Stimulated activated CD8-positive, alpha-beta memory T cell treated with anti-CD3 and anti-CD28 coated beads, Interleukin-7, amount 100 ng/mL, for 1 hour (primary cell): Measurements from ENCODE around the gene FADS3.

Experiments
- DNase-seq, 2 donors: peaks; one replicate each; pipeline ENCODE4 v3.0.0-alpha.2; 2020; ENCODE audit warnings: low read depth in 2 of 2

Gene FADS3

DNA sequence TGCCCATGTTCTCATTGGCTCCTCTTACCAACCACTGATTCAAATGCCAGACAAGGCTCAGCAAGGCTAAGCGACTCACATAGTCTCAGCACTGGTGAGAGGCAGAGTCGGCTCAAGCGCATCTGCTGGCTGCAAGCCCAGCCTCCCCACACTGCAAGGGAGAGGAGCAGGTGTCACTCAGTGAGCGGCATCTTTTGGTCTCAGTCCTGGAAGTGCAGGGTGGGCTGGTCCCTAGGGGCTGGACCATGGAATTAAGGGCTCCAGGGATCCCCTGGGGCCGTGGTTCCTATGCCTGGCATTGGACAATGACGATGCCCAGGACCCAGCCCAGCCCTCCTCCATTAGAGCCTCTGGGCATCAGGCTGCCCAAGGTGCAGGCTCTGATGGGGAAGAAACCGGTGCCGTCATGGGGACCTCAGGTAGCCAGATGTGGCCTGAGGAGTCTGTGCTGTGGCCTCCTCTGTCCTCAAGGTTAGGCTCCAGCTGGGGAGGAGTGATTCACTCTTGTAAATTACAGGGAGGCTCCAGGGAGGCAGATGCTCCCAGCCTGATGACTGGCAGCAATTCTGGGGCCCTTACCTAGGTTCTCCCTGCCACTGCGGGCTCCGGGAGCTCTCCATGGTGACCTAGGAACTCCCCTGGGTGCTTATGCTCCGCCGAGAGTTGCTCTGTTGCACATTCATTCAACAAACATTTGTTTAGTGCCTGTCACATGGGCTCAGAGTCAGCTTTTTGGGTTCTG is 35.2 kb downstream of the FADS3 start:
- no peak for DNase-seq

DNA sequence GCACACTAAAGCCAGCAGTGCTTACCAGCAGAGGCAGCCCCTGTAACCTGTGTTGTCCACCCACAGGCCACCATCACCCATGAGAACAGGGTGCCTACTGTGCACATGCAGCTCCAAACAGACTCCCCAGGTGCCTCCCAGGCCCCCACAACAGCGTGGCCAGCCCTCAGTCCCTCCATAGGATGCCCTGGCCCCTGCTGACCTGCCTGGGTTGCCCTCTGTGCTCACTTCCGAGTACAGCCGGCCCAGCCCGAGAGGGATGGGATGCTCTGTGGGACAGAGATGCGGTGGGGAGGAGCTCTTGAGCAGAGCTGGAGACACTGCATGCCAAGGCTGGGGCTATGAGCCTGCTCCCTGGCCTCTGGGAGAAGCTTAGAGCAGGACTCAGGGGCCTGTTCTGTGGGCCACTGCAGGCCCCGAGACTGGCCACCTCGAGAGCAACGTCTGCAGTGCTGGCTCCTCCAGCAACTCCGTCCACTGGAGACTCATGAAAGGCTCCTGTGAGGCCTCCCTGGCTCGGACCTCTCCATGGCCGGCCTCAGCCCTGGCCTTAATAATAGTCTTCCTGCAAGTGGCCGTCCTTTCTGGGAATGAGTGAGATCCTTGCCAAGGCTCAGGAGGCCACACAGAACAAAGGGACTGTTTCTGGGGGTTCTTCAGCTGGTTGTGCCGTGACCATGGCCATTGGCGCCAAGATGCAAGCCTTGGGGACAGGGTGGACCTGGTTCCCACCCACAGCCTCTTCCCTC is 36.2 kb downstream of the FADS3 start:
- no peak for DNase-seq

GRCh38 chr11:61854206-61854895 is 37.0 kb downstream of the FADS3 start:
- no peak for DNase-seq

GRCh38 chr11:61853698-61854169 is 37.6 kb downstream of the FADS3 start:
- no peak for DNase-seq

DNA sequence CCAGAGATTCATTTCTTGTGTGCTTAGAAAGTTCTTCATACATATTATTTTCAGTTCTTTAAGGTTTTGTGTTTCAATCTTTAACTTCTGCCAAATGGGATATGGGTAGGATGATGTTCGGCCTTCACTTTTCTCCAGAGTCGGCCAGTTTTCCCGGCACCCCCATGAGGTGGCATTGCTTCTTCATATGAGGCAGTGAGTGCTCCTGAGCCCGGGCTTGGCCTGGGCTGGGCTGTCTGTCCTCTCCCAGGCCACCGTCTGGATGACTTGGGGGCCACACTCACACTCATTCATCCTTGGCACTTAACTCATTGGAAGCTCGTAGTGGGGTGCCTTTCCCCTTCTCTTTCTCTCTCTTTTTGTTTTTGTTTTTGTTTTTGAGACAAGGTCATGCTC is 39.4 kb downstream of the FADS3 start:
- no peak for DNase-seq

- DNase-seq, result no peak
These were observed 40.0 kb downstream of the FADS3 start for GRCh38 chr11:61851113-61851899.

DNA sequence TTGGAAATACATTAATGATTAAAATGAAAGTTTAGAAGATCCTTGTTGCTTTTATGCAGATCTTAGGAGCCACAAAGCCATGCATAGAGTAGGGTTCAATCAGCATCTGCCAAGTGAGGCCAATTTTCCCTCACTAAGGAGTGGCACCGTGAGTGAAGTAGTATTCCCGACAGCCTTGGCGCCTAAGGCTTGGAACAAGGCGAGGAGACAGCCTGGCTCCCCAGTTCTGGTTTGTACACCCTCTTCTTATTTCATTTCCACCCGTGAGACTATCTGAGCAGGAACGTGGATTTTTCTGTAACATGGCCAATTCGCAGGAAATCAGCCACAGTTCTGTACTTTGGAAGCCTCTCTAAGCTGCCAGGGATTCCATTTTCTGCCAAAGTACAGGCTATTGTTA is 40.7 kb downstream of the FADS3 start:
- DNase-seq, result no peak

GRCh38 chr11:61848631-61849030 is 42.7 kb downstream of the FADS3 start:
- no peak for DNase-seq

- no peak for DNase-seq
These were observed 43.3 kb downstream of the FADS3 start for GRCh38 chr11:61847914-61848581.

- no peak for DNase-seq
These were observed 44.9 kb downstream of the FADS3 start for GRCh38 chr11:61846362-61847020.

DNA sequence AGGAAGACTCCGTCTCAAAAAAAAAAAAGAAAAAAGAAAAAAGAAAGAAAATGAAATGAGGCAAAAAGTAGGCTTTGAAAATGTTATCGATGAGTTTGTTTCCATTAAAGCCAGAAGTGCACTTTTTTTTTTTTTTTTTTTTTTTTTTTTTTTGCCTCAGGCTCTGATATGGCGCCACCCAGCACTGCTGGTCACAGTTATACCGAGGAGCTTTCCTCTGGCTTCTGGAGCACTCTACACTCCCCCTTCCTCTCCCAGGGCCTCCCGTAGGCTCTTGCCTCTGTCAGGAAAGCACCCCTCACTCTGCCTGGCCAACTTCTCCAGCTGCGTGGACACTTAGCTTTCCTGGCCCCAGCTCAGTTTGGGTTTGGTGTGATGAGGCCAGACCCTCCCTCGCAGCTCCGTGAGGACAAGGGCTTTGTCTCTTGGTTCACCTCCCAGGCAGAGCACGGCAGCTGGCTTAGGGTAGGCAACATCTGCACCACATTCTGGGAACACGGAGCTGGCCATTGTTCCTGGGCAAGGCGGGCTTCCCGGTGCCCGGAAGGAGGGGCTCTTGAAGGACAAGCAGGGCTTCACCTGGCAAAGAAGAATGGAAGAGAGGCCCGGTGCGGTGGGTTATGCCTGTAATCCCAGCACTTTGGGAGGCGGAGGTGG is 46.3 kb downstream of the FADS3 start:
- DNase-seq, result no peak

- no peak for DNase-seq
These were observed 48.9 kb downstream of the FADS3 start for GRCh38 chr11:61842528-61842820.

- no peak for DNase-seq
These were observed 49.5 kb downstream of the FADS3 start for GRCh38 chr11:61841636-61842527.

DNA sequence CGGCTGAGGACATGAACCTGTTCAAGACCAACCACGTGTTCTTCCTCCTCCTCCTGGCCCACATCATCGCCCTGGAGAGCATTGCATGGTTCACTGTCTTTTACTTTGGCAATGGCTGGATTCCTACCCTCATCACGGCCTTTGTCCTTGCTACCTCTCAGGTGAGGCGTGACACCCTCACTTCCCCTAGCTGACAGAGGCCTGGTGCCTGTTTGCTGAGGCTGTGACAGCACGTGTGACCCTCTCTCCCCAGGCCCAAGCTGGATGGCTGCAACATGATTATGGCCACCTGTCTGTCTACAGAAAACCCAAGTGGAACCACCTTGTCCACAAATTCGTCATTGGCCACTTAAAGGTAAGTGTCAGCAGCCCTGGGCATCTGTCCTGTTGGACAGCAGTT is 51.0 kb downstream of the FADS3 start:
- no peak for DNase-seq

GRCh38 chr11:61839742-61840141 is 51.6 kb downstream of the FADS3 start:
- no peak for DNase-seq

GRCh38 chr11:61838921-61839320 is 52.4 kb downstream of the FADS3 start:
- DNase-seq, result no peak

DNA sequence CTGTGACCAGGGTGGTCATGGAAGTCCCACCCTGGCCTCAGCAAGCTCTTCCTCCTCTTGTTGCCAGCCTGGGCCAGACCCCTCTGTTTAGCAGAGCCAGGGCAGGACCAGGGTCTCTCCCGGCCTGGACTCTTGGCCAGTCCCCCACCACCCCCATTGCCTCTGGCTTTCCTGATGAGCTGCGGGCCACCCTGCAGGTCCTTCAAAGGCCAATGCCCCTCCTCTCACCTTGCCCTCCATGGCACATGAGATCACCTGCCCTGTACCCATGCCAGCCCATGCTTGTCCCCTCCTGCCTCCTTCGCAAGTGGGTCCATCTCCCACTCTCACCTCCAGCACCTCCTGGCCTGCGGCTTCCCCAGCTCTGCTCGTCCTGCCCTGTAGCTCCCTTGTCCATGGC is 52.8 kb downstream of the FADS3 start:
- DNase-seq, result no peak

DNA sequence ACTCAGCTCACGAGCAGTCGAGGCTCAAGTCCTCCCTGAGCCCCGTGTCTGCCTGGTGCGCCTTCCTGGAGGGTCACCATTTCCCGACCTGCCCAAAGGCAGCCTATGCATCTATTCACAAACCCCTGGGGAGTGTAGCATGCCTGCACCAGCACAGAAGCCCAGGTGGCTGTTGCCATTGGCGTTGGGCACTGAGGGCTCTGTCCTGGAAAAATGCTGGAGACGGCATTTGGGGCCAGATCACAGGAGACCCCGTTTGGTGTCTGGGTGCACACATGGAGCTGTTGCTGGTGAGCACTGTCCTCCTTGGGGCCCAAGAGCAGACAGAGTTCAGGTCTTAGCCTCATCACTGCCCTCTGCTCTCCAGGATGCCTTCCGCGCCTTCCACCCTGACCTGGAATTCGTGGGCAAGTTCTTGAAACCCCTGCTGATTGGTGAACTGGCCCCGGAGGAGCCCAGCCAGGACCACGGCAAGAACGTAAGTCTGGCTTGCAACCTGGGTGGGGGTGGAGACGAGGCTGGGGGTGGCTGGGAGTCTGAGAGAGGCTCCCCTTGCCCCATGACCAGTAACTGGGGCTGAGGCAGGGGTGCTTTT is 53.8 kb downstream of the FADS3 start:
- DNase-seq, result no peak

DNA sequence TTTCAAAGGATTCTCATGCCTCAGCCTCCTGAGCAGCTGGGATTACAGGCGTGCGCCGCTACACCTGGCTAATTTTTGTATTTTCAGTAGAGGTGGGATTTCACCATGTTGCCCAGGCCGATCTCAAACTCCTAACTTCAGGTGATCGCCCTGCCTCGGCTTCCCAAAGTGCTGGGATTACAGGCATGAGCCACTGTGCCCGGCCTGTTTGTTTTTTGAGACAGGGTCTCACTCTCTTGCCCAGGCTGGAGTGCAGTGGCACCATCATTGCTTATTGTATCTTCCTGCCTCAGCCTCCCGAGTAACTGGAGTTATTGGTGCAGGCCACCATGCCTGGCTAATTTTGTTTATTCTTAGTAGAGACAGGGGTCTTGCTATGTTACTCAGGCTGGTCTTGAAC is 55.2 kb downstream of the FADS3 start:
- no peak for DNase-seq
